Measurements from ENCODE around the gene ARHGAP24.

DNA sequence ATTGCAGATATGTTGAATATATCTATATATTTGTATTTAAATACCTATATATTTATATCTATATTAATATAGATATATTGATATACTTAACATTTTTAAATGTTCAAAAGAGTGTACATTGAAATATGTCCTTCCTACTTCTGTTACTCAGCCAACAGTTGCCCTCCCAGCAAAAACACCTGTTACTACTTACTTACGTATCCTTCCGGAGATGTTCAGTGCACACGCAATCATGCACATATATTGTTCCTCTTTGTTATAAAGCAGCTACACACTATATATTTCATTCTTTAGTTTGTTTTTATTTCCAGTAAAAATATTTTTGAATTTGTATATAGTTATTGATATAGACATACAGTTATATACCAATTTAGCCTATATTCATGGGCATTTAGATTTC is 142.3 kb downstream of the ARHGAP24 start:
- TF ChIP-seq, protein P1, sequence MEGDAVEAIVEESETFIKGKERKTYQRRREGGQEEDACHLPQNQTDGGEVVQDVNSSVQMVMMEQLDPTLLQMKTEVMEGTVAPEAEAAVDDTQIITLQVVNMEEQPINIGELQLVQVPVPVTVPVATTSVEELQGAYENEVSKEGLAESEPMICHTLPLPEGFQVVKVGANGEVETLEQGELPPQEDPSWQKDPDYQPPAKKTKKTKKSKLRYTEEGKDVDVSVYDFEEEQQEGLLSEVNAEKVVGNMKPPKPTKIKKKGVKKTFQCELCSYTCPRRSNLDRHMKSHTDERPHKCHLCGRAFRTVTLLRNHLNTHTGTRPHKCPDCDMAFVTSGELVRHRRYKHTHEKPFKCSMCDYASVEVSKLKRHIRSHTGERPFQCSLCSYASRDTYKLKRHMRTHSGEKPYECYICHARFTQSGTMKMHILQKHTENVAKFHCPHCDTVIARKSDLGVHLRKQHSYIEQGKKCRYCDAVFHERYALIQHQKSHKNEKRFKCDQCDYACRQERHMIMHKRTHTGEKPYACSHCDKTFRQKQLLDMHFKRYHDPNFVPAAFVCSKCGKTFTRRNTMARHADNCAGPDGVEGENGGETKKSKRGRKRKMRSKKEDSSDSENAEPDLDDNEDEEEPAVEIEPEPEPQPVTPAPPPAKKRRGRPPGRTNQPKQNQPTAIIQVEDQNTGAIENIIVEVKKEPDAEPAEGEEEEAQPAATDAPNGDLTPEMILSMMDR (IDR thresholded peaks at IDR 0.05; ENCODE audit: poor library complexity), result no peak
- TF ChIP-seq EZH2 (IDR thresholded peaks at IDR 0.05; ENCODE audit: borderline replicate concordance), result no peak
- no peak for TF ChIP-seq EZH2phosphoT487 (IDR thresholded peaks at IDR 0.05; ENCODE audit: low read depth, severe bottlenecking, unreplicated experiment)
